GM10248 (cell line): ENCODE data around the gene LZTS2.

Experiments used
- CTCF ChIA-PET: fragments of 300-600 bp; sonication (Branson Sonifier 250); formaldehyde crosslinking; extraction: SDS; loops from one replicate; lab custom pipeline; 2021; ENCODE audit warnings: antibody characterized with exemption; lab: Yijun Ruan, JAX
- POLR2A ChIA-PET: fragments of 350-650 bp; sonication (Branson Sonifier 250); formaldehyde crosslinking; extraction: SDS; loops from one replicate; lab custom pipeline; 2020; ENCODE audit warnings: antibody characterized with exemption; lab: Yijun Ruan, JAX
- DNase-seq: peaks from one replicate; pipeline ENCODE4 v3.0.0; 2012; ENCODE audit errors: extremely low spot score
- TF ChIP-seq, protein P1 (sequence below): IDR thresholded peaks from 2 replicates; pipeline ENCODE4 v1.5.1; 2012; ENCODE audit warnings: mild to moderate bottlenecking, low read depth; ENCODE audit errors: extremely low read depth, missing control alignments, control extremely low read depth

The LZTS2 gene

DNA sequence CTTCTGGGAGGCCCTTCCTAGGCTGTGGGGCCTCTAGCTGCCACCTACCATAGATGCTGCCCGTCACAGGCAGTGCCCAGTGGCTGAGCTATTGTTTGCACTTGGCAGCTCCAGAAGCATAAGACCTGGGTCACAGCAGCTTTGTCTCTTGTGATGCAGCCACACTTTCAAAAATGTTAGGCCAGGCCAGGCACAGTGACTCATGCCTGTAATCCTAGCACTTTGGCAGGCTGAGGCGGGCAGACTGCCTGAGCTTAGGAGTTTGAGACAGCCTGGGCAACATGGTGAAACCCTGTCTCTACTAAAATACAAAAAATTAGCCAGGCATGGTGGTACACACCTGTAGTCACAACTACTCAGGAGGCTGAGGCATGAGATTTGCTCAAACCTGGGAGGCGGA is 52.7 kb downstream of the LZTS2 start:
- POLR2A ChIA-PET, result no interaction called here
- TF ChIP-seq, protein P1, sequence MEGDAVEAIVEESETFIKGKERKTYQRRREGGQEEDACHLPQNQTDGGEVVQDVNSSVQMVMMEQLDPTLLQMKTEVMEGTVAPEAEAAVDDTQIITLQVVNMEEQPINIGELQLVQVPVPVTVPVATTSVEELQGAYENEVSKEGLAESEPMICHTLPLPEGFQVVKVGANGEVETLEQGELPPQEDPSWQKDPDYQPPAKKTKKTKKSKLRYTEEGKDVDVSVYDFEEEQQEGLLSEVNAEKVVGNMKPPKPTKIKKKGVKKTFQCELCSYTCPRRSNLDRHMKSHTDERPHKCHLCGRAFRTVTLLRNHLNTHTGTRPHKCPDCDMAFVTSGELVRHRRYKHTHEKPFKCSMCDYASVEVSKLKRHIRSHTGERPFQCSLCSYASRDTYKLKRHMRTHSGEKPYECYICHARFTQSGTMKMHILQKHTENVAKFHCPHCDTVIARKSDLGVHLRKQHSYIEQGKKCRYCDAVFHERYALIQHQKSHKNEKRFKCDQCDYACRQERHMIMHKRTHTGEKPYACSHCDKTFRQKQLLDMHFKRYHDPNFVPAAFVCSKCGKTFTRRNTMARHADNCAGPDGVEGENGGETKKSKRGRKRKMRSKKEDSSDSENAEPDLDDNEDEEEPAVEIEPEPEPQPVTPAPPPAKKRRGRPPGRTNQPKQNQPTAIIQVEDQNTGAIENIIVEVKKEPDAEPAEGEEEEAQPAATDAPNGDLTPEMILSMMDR, result no peak
- CTCF ChIA-PET, result interaction anchor here (1.2 to 28.8 kb wide), 6 partner anchors 9 to 88 kb away, joined by 4 to 855 read pairs (median 28); partner anchors contain the start of genes KAZALD1, PDZD7 and SFXN3
- no peak for DNase-seq

DNA sequence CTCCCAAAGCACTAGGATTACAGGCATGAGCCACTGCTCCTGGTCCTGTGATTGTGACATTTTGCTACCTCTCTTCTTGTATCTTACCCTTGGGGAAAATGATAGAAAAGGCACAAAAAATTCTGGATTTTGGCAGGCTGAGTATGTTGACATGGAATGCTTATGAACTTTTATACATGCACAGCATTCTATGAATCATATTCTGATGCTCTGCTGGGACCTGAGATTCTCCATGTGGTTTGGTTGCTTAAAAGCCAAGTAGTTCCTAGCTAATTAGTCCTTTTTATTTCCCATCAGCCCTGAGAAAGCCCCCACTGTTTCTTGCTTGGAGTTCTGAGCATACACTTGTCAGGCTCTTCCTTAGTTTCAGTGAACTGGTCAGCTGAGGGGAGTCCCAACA is 53.9 kb downstream of the LZTS2 start:
- ChIA-PET POLR2A (no interaction called here), CTCF (interaction anchor here (1.0 to 28.8 kb wide), 3 partner anchors 7 to 55 kb away, joined by 3 to 855 read pairs (median 855); partner anchors contain the start of genes KAZALD1, PDZD7 and SFXN3)
- DNase-seq, result no peak
- TF ChIP-seq, protein P1, result no peak

DNA sequence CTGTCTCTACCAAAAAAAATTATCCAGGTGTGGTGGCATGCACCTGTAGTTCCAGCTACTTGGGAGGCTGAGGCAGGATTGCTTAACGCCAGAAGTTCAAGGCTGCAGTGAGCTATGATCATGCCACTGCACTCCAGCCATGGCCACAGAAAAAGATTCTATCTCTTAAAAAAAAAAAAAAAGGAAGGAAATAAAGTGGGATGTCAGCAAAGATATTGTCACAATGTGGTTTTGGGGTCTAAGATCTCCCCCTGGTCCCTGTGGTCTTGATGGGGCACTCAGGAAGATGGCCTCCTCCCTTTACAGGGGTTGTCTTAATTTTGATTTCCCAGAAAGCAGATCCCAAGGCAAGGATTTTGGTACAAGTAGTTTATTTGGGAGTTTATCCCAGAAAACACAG is 54.7 kb downstream of the LZTS2 start:
- CTCF ChIA-PET, result interaction anchor here (1.0 to 28.8 kb wide), 4 partner anchors 7 to 56 kb away, joined by 3 to 855 read pairs (median 429); partner anchors contain the start of genes KAZALD1, PDZD7 and SFXN3

DNA sequence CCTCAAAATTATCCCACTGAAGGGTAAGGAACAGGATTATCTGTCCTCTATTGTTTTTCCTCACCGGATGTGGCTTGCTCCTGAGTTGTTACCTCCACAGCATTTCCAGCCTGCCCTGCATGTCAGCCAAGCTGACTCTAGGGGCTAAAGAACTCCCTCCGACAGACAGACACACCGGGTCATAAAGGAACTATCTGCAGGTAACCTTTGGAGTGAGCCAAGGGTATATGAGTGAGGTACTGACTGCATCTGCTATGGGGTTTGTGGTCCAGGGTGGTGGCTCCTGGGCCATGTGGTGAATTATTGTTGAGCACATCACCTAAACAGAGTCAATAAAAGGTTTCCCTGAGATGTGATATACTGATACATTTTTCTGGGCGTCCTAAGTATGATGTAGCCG is 55.3 kb downstream of the LZTS2 start:
- ChIA-PET POLR2A (no interaction called here), CTCF (interaction anchor here (1.4 to 28.8 kb wide), 5 partner anchors 6 to 41 kb away, joined by 3 to 855 read pairs (median 59); partner anchors contain the start of genes KAZALD1, PDZD7 and SFXN3)
- DNase-seq, result no peak
- TF ChIP-seq, protein P1, result no peak

More for the DNA sequence above, 54.7 kb downstream of the LZTS2 start:
- DNase-seq, result no peak
- POLR2A ChIA-PET, result no interaction called here
- TF ChIP-seq, protein P1, result no peak

DNA sequence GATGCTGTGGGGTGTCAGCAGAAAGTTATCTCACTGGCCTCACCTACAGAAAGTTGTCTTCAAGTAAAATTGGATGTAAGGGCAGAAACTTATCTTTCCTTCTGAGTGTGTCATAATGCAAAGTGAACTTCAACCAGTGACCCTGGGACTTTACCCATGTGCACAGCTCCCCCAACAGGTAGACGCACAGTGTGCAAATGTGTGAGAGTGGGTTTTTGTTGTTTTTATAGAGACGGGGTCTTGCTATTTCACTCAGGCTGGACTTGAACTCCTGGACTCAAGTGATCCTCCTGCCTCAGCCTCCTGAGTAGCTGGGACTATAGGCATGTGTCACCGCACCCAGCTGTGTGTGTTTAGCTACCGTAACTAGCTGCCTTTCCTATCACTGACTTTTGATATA is 55.8 kb downstream of the LZTS2 start:
- POLR2A ChIA-PET, result interaction anchor here (0.6 kb wide), 1 partner anchor 1151 kb away, joined by 6 read pairs; no protein-coding TSS in a partner anchor
- CTCF ChIA-PET, result interaction anchor here (0.8 to 23.4 kb wide), 5 partner anchors 9 to 87 kb away, joined by 3 to 855 read pairs (median 6); partner anchors contain the start of genes PDZD7 and SFXN3
- TF ChIP-seq, protein P1, result peak; percentile 16
- DNase-seq, result no peak

DNA sequence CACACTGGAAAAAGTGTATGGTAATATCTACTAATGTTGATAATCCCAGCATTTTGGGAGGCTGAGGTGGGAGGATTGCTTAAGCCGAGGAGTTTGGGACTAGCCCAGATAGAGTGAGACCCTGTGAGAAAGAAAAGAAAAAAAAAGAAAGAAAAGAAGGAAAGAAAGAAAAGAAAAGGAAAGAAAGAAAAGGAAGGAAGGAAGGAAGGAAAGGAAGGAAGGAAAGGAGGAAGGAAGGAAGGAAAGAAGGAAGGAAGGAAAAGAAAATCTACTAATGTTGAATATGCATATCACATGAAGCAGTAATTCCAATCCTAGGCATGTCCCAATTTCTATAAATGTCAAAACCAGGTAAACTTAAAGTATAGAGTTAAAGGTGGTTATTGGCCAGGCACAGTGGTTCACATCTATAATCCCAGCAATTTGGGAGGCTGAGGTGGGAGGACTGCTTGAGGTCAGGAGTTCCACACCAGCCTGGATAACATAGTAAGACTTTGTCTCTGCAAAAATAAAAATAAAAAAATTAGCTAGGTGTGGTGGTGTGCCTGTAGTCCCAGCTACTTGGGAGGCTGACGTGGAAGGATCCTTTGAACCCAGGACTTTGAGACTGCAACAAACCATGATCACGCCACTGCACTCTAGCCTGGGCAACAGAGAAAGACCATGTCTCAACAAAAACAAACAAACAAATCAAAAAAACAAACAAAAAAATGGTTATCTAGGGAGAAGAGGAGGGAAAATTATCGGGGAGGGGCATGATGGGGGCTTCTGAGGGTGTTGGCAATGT is 57.0 kb downstream of the LZTS2 start:
- no peak for DNase-seq
- ChIA-PET POLR2A (no interaction called here), CTCF (interaction anchor here (0.8 to 23.4 kb wide), 5 partner anchors 8 to 86 kb away, joined by 3 to 855 read pairs (median 6); partner anchors contain the start of genes PDZD7 and SFXN3)
- TF ChIP-seq, protein P1, result no peak
